Measurements from ENCODE around the gene PPP1R13L.
A peak's percentile ranks its signal among the peaks of the same experiment; 100 is the strongest.

PPP1R13L gene

GRCh38 chr19:45406226-45407090, 1.6 kb upstream of the PPP1R13L start, which contains the start of gene POLR1G:
POLR1G (plus strand) TSS chr19:45406644; CDS start chr19:45406697, 53 bp downstream.
- peak in 54 of 56 donors; percentile 41 to 94 (median 84) for DNase-seq

DNA sequence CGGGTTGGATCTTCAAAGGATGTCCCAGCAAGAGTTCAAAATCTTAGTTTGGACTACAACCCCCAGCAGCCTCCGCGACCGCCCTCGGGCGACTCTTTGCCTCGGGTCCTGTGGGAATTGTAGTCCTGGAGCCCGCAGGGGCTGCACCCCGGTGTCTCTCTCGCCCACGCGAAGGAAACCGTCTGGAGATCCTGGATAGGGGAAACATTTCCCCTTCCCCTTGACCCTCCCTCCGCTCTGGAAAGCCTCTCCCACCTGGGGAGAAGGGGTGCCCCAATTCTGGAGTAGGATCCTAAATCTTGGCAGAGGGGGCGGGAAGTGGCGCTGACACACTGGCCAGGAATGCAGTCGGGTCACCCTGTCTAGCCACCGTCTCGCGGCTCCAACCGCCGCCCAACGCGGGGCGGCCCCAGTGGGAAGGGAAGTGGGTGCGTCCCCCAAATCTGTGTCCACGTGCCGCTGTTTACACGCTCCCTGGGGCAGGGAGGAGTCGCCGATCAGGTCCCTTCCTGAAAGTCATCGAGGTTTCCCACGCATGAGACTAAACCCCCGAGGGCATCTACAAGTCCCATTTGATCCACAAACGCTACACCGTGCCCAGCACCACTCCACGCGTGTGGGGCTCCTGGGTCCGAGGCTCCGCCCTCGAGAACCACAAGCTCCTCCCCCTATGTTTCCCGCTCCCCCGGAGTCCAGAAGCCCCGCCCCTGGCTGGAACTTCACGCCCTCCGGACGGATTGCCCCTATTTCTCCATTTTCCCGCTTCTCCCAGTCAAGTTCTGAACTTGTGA, 761 bp upstream of the PPP1R13L start:
- peak in 55 of 56 donors; percentile 39 to 91 (median 80) for DNase-seq

- peak in 1 of 56 donors; percentile 5 for DNase-seq
Measured at GRCh38 chr19:45403781-45404556, 900 bp downstream of the PPP1R13L start.

DNA sequence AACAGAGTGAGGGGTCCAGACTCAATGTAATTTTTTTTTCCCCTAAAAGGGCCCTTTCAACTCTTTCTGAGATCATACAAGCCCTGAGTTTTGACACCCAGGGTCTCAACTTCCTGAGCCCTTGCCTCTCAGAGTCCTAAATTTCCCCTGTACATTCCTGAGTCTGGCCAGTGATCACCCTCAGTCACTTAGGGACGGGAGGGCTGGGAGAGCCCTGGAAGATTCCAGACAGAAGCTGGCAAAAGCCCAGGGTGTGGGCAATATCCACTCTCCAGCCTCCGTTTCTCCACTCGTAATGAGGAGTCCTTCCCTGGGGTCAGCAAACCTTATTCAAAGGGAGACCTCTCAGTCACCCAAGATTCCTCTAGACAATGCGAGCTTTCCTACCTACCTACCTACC, 1.6 kb downstream of the PPP1R13L start:
- DNase-seq, result no peak

GRCh38 chr19:45402298-45403061, 2.4 kb downstream of the PPP1R13L start:
- no peak for DNase-seq

DNA sequence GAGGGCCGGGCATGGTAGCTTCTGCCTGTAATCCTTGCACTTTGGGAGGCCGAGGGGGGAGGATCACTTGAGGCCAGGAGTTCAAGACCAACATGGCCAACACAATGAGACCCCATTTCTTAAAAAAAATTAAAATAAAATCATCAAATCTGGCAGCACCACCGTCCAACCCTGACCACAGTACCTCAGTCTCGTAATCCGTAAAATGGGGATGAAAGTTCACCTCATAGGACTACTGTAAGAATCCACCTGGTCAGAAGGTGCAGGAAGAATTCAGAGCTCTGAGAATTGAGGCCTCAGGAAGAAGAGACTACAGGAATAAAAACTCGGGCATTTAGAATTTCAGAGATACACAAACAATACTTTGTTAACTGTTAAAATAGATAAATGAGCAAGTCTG, 3.1 kb downstream of the PPP1R13L start:
- DNase-seq, result no peak

DNA sequence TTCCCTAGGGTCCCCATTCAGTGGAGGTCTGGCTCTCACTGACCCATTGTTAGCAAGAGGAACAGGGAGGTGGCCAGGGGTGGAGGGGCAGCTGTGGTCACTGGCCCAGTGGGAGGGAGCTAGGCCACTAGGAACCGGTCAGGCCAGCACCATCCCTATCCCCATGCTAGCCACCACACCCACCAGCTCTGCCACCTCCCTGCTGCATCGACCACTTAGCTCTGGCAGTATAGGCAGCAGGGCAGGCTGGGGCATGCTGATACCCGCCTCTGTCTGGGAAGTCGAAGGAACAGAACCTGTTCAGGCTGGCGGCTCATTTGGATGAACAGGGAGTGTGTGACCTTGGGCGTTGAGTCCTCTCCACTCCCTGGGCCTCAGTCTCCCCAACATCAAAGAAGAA, 4.7 kb downstream of the PPP1R13L start:
- no peak for DNase-seq

- DNase-seq, result no peak
Measured at GRCh38 chr19:45395821-45396617, 8.8 kb downstream of the PPP1R13L start.

- DNase-seq, result no peak
Measured at GRCh38 chr19:45391871-45392665, 12.8 kb downstream of the PPP1R13L start.

DNA sequence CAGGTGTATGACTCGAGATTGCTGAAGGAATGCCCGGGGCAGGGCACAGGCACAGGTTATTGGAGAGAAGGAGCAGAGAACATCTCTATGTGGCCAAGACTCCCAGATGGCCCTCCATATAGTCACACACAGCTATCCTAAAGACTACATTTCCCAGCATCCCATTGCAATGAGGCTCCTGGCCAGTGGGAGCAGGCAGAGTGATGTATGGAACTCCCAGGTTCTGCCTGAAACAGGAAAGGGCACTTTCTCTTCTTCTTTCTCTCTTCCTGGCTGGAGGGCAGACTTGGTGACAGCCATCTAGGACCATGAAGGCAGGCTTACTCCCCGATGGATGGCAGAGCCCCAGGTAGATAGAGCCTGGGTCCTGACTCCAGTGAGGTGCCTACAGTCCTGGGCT, 13.5 kb downstream of the PPP1R13L start:
- DNase-seq, result no peak

- DNase-seq, result no peak
Measured at GRCh38 chr19:45385392-45386221, 19.3 kb downstream of the PPP1R13L start.

DNA sequence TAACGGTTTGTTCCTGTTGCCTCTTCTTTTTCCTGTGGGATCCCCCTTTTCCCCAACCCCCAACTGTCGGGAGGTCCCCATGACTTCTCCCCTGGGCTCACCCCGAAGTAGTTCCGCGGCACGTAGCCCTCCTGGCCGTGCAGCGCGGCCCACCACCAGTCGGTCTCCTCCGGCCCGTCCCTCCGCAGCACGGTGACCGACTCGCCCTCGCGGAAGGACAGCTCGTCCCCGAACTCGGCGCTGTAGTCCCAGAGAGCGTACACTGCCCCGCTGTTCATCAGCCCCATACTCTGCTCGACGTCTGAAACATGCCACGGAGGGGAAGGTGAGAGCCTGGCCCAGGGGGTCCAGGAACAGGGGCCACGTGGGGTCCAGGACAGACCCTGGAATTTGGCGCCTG, 22.4 kb downstream of the PPP1R13L start:
- no peak for DNase-seq

DNA sequence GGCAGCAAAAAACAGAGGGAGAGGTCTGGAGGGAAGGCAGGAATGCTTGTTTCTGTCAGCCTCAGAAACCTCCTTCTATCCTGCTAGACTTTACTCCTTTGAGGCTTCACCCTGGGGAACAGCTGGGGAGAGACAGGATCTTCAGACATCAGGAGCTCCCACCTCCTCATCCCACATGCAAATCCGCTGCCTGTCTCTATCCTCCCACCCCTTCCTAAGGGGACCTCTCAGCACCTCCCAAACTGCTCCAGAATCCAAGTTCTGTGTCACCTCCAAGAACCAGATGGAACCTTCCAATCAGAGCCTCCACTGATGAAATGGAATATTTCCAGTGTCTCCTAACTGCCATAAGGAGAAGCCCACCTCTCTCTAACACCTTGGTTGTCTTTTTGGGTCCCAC, 24.8 kb downstream of the PPP1R13L start:
- DNase-seq, result peak in 5 of 56 donors; percentile 1 to 21 (median 10)

DNA sequence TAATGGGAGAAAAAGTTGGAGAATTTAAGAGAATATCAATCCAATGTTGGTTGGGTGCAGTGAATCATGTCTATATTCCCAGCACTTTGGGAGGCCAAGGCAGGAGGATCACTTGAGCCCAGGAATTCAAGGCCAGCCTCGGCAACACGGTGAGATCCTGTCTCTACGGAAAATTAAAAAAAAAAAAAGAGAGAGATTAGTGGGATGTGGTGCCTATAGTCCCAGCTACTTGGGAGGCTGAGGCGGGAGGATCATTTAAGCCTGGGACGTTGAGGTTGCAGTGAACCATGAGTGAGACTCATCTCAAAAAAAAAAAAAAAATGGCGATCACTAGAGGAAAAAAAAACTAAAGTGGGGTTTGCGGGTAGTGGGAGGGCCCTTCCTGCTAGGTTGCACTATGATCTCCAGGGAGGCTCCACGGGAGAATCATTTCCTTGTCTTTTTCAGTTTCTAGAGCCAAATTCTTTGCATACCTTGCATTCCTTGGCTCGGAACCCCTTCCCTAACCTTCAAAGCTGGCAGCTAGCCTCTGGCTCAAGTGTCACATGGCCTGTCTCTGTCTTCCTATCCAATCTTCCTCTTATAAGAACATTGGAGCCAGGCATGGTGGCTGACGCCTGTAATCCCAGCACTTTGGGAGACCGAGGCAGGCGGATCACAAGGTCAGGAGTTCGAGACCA, 28.7 kb downstream of the PPP1R13L start:
- no peak for DNase-seq

- peak; percentile 84 to 100 (median 98) for DNase-seq
Measured at GRCh38 chr19:45370410-45371204, 34.3 kb downstream of the PPP1R13L start, which contains the start of gene ERCC2. ERCC2 (minus strand) TSS chr19:45370573; CDS start chr19:45370540, 33 bp downstream.

DNA sequence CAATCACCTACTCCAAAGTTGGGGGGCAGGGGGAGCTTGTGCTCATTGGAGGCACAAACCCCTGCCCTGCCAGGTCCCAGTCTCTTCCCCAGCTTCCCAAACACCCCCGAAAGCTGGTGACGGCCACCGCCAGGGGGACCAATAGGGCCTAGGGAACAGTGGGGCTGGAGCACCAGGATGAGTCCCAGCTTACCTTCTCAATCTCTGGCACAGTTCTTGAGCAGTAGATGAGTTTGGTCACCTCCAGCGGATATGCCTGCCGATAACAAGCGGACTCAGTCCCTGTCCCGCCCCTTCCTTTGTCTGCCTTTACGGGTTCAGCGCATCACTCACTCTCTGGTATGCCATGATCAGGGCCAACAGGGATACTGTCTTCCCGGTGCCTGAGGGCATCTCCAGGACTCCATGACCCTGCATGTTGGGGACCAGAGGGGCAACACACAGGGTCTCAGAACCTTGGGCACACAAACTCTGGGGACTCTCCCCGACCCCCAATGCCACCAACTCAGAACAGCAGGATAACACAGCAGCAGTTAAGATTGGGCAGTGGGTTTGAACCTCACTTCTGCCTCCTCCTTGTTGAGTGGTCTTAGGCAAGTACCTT, 36.0 kb downstream of the PPP1R13L start:
- DNase-seq, result no peak

Data from nucleus accumbens (tissue), 56 donors.